ENCODE data around the gene DVL1. TPM values are rescaled to one million over a fixed set of nuclear protein-coding genes. Genes with fewer than 3 reads are reported as not detected.

Gene DVL1
- total RNA-seq, 1 donor from 2014 or later: 91.4 TPM

- intact Hi-C loops (cut with DNase I): no loop called here
- DNase-seq (ENCODE audit: low spot score) (peak; percentile 96), ATAC-seq (peak; percentile 73)
Observed at GRCh38 chr1:1307923-1308755, 41.1 kb downstream of the DVL1 start, which contains the start of the genes ACAP3 and PUSL1. Gene ACAP3, minus strand, starts transcription at chr1:1307930. Its CDS starts 115 bp downstream, at chr1:1307815. Gene PUSL1, plus strand, starts transcription at chr1:1308597. Its CDS starts 47 bp downstream, at chr1:1308644.

DNA sequence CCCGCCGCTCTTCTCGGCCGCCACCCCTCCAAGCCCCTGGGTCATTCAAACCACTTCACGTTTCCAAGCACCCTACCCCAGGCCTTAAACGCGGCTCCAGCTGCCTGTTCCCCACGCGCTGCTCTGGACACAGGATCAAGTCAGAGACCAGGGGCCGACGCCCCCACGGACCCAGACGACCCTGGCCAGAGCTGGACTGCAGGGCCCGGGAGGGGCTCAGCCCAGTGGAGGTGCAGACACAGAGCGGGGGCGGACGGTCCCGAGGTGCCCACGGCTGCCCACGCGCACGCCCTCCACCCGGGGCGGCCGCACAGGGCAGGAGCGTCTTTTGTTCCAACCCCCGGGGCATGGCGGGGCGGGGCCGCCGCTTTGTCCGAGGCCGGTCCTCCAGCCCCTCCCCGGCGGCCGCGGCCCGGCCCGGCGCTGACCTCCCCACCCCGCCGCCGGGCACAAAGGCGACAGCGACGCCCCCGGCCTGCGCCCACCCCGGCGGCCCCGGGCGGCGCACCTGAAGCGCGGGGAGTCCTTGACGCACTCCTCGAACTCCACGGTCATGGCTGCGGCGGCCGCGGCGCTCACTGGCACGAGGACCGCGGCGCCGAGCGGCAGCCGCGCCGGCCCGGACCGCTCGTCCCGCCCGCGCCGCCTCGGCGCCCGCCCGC is 41.8 kb downstream of the DVL1 start:
- DNase-seq (ENCODE audit: low spot score) (no peak), ATAC-seq (no peak)
- intact Hi-C loops (cut with DNase I): no loop called here

DNA sequence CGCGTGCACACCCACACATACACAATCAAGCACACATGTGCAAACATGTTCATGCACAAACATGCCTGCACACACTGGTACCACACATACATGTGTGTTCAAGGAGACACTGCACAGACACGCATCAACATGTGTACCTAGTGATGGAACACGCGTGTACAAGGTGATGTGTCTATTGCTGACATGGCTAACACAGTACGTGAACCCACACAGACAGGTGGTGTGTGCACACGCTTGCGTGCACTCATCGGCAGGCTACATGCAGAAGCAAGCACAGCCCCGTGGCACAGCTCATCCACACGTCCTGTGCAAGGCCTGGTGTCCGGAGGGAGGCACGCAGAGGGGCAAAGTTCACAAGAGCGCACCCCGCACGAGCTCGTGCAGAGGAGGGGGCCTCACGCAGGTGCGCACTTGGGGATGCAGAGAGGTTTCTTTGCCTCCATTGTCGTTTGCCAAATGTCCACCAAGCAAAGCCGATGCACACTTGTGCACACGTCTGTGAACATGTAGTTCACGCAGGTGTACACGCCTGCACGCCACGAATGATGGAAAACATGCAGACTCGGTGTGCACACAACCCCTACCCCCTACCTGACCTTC is 42.5 kb downstream of the DVL1 start:
- DNase-seq (ENCODE audit: low spot score) (no peak), ATAC-seq (no peak)
- intact Hi-C loops (cut with DNase I): no loop called here

- DNase-seq (ENCODE audit: low spot score): no peak
- intact Hi-C loops (cut with DNase I): no loop called here
- ATAC-seq: no peak
Observed at GRCh38 chr1:1306070-1306660, 43.1 kb downstream of the DVL1 start.

- DNase-seq (ENCODE audit: low spot score) (peak; percentile 85), ATAC-seq (peak; percentile 67)
- intact Hi-C loops (cut with DNase I): no loop called here
Observed at GRCh38 chr1:1305300-1306069, 43.7 kb downstream of the DVL1 start.

DNA sequence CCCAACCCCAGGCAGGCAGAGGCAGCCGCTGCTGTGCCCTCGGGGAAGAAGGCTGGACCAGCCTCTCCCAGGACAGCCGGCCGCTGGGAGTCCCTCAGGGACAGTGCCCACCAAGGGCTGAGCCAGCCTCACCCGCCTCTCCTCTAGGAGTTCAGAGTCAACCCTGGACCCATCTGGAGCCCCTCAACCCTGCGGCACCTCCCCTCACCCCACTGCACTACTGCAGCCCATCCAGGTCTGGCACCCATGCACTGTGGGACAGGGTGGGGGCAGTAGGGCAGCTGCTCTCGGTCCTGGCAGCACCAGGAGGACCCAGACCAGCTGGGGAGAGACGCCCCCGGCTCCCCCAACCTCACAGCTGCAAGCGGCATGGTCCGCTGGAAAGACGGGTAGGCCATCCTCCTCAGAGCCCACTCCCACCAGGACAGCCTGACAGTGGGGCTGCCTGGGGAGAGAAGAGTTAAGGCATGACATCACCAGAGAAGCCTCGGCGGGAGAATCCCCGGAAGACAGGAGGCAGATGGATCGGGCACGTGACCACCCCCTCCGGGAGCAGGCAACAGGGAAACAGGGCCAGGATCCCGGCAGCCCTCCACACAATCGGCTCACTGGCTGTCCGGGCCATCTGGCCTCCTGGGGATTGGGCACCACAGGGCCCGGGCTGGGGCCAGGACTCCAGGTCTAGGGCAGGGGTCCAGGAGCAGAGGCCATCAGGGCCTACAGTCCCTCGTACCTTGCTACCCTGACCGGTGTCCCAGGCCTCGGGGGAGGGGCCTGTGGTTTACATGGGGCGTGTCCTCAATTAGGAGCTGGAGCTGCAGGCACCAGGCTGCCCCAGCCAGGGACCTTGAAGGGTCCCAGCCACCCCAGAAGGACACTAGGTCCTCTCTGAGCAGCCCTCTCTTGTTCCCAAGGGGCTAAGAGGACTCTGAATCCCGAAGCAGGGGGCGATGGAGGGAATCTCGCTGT is 44.6 kb downstream of the DVL1 start:
- intact Hi-C loops (cut with DNase I): no loop called here
- peak; percentile 63 for ATAC-seq
- DNase-seq (ENCODE audit: low spot score): peak; percentile 87

GRCh38 chr1:1303736-1304135 is 45.5 kb downstream of the DVL1 start:
- no peak for ATAC-seq
- intact Hi-C loops (cut with DNase I): no loop called here

GRCh38 chr1:1302951-1303509 is 46.2 kb downstream of the DVL1 start:
- DNase-seq (ENCODE audit: low spot score) (no peak), ATAC-seq (no peak)
- intact Hi-C loops (cut with DNase I): no loop called here

More at GRCh38 chr1:1303736-1304135, 45.5 kb downstream of the DVL1 start:
- no peak for DNase-seq (ENCODE audit: low spot score)

- intact Hi-C loops (cut with DNase I): no loop called here
- DNase-seq (ENCODE audit: low spot score): no peak
- ATAC-seq: no peak
Observed at GRCh38 chr1:1302006-1302430, 47.2 kb downstream of the DVL1 start.

- DNase-seq (ENCODE audit: low spot score): no peak
Observed at GRCh38 chr1:1300352-1300739, 48.9 kb downstream of the DVL1 start.

DNA sequence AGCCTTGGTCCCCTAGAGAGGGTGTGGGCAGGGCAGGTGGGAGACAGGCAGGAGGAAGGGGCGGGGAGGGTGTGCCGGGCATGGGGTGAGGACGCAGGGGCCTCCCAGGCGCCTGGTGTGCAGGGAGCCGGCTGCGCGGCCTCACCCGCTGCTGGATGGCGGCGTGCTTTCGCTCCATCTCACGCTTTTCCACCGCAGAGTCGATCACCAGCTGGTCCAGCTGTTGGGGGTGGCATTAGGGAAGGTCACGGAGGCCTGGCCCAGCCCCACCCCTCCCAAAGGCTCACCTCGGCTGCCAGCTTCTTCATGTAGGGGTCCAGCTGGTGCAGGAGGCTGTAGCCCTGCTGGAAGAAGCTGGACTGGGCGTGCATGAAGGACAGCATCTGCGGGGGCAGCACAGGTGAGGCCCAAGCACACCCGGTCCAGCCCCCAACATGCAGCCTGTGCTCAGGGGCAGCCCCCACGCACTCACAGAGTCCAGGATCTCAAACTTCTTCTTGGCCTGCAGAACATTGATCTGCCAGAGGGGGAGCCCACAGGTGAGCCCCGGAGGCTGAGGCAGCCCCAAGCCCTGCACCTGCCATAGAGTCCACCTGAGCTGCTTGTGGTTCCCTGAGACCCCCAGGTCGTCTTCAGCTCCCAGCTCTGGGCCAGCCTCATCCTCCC is 49.4 kb downstream of the DVL1 start:
- intact Hi-C loops (cut with DNase I): no loop called here
- no peak for DNase-seq (ENCODE audit: low spot score)
- ATAC-seq: no peak

More at GRCh38 chr1:1300352-1300739, 48.9 kb downstream of the DVL1 start:
- ATAC-seq: no peak
- intact Hi-C loops (cut with DNase I): no loop called here

- DNase-seq (ENCODE audit: low spot score): no peak
- peak; percentile 4 for ATAC-seq
Observed at GRCh38 chr1:1298861-1299685, 50.1 kb downstream of the DVL1 start.

GRCh38 chr1:1297802-1298424 is 51.3 kb downstream of the DVL1 start:
- intact Hi-C loops (cut with DNase I): no loop called here
- ATAC-seq (no peak), DNase-seq (ENCODE audit: low spot score) (no peak)

More at GRCh38 chr1:1298861-1299685, 50.1 kb downstream of the DVL1 start:
- intact Hi-C loops (cut with DNase I): no loop called here

GRCh38 chr1:1296070-1297061 is 52.9 kb downstream of the DVL1 start:
- DNase-seq (ENCODE audit: low spot score) (no peak), ATAC-seq (no peak)
- intact Hi-C loops (cut with DNase I): no loop called here
